Measurements from ENCODE around the gene GRM8. TPM values are rescaled to one million over a fixed set of nuclear protein-coding genes. Genes with fewer than 3 reads are reported as not detected.

GRM8 gene
- total and polyA plus RNA-seq, 7 donors = 0.08 TPM; not detected in 6

DNA sequence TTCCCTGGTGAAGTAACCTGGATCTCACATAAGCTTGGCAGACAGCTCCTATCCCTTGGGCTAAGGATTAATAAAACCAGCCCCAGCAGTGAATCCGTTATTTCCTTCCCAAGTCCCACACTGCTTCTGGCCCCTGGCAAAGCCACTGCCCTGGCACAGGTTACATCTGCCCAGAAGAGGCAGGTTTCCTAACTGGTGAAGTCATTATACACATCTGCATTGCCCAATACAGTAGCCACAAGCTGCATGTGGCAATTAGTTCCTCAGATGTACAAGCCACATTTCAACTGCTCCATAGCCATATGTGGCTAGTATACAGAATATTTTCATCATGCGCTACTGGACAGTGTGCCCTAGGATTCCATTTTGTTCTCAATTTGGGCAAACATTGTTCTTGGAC lies 273.0 kb downstream of the GRM8 start:
- Histone ChIP-seq H3K4me1 (no peaks in the 10 kb centered on the region), H3K36me3 (ENCODE audit: insufficient read depth in 1 of 2, low read depth in 1 of 2) (no peaks in the 10 kb centered on the region), H3K4me3 (no peak overlapping the region), H3K27me3 (ENCODE audit: insufficient read depth in 3 of 3, low read length in 2 of 3) (no peaks in the 10 kb centered on the region), H3K27ac (no peak overlapping the region), H3K9me3 (no peaks in the 10 kb centered on the region)
- TF ChIP-seq, protein P1, sequence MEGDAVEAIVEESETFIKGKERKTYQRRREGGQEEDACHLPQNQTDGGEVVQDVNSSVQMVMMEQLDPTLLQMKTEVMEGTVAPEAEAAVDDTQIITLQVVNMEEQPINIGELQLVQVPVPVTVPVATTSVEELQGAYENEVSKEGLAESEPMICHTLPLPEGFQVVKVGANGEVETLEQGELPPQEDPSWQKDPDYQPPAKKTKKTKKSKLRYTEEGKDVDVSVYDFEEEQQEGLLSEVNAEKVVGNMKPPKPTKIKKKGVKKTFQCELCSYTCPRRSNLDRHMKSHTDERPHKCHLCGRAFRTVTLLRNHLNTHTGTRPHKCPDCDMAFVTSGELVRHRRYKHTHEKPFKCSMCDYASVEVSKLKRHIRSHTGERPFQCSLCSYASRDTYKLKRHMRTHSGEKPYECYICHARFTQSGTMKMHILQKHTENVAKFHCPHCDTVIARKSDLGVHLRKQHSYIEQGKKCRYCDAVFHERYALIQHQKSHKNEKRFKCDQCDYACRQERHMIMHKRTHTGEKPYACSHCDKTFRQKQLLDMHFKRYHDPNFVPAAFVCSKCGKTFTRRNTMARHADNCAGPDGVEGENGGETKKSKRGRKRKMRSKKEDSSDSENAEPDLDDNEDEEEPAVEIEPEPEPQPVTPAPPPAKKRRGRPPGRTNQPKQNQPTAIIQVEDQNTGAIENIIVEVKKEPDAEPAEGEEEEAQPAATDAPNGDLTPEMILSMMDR (IDR thresholded peaks at IDR 0.05) = no peak
- WGBS, 3 donors = 50 to 66% (median 55%) methylated on average over 2 of the region's 2 CpGs
- intact Hi-C loops (cut with DNase I) = no loop called here
- DNase-seq (no peak), ATAC-seq (no peak)

DNA sequence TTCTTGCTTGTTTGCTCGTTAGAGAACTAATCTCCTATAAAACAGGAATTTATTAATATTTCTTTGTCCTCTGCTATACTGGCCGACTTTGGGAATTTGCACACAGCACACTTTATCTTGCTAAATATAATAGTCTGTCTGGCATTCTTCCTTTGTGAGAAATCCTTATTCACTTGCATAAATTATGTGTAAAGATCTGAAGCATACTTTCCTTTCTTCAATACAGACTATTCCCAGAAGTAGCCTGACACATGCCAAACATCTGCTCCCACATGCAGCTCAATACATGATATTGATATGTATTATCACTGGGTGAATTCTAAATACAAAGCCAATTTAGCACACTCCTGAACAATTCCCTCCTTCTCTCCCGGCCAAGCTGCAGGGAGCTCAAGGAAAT lies 273.9 kb downstream of the GRM8 start:
- intact Hi-C loops (cut with DNase I) = no loop called here
- H3K27ac ChIP-seq = no peak overlapping the region

DNA sequence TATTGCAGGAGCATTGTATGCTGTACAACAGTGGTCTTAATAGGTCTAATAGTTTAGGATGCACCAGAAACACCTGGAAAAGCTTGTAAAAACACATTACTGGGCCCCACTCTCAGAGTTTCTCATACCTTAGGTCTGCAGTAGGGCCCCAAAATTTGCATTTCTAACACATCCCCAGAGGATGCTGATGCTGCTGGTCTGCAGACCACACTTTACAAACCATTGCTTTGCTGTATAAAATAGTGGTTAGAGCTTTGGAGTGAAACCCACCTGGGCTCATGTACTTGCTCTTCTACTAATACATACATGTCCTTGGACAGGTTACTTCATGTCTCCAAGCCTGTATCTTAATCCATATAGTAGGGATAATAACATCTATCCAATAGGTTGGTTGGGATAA lies 279.7 kb downstream of the GRM8 start:
- H3K9me3 ChIP-seq = no peaks in the 10 kb centered on the region
- no peak for ATAC-seq
- no peaks in the 10 kb centered on the region for H3K36me3 ChIP-seq (ENCODE audit: insufficient read depth in 1 of 2, low read depth in 1 of 2)
- TF ChIP-seq, protein P1 (IDR thresholded peaks at IDR 0.05) = no peak
- intact Hi-C loops (cut with DNase I) = no loop called here
- H3K27ac ChIP-seq = no peak overlapping the region
- no peaks in the 10 kb centered on the region for H3K27me3 ChIP-seq (ENCODE audit: insufficient read depth in 3 of 3, low read length in 2 of 3)
- DNase-seq = no peak
- H3K4me1 ChIP-seq = no peaks in the 10 kb centered on the region
- H3K4me3 ChIP-seq = no peak overlapping the region

More for the DNA sequence above, 273.9 kb downstream of the GRM8 start:
- WGBS, 3 donors = 49 to 64% (median 50%) methylated on average over 3 of the region's 3 CpGs
- TF ChIP-seq, protein P1 (IDR thresholded peaks at IDR 0.05) = no peak
- no peak overlapping the region for H3K4me3 ChIP-seq
- ATAC-seq (no peak), DNase-seq (no peak)
- H3K9me3 ChIP-seq = no peaks in the 10 kb centered on the region
- H3K27me3 ChIP-seq (ENCODE audit: insufficient read depth in 3 of 3, low read length in 2 of 3) = no peaks in the 10 kb centered on the region
- no peaks in the 10 kb centered on the region for H3K36me3 ChIP-seq (ENCODE audit: insufficient read depth in 1 of 2, low read depth in 1 of 2)
- H3K4me1 ChIP-seq = no peaks in the 10 kb centered on the region

DNA sequence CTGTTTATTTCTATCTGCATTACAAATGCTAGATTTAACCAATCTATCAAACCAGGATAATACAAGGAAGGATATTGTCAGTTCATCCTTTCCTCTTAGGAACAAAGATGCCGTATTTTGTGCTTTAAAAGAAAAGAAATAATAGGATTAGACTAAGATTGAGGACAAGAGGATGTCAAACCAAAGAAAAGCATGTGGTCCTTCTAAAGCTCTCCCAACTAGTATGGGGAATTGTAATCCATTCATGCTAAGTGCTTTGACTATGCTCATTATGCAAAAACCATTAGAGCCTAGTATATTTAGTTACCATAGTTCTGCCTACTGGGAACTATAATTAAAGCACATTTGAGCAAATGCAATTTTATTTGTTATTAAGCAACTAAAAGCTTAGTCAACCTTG lies 280.2 kb downstream of the GRM8 start:
- Histone ChIP-seq H3K27ac (no peak overlapping the region), H3K9me3 (no peaks in the 10 kb centered on the region), H3K36me3 (ENCODE audit: insufficient read depth in 1 of 2, low read depth in 1 of 2) (no peaks in the 10 kb centered on the region), H3K4me3 (no peak overlapping the region), H3K4me1 (no peaks in the 10 kb centered on the region), H3K27me3 (ENCODE audit: insufficient read depth in 3 of 3, low read length in 2 of 3) (no peaks in the 10 kb centered on the region)
- intact Hi-C loops (cut with DNase I) = no loop called here
- DNase-seq = no peak
- 71 to 89% (median 83%) methylated on average over 1 of the region's 1 CpG for WGBS, 3 donors
- no peak for ATAC-seq
- TF ChIP-seq, protein P1 (IDR thresholded peaks at IDR 0.05) = no peak

DNA sequence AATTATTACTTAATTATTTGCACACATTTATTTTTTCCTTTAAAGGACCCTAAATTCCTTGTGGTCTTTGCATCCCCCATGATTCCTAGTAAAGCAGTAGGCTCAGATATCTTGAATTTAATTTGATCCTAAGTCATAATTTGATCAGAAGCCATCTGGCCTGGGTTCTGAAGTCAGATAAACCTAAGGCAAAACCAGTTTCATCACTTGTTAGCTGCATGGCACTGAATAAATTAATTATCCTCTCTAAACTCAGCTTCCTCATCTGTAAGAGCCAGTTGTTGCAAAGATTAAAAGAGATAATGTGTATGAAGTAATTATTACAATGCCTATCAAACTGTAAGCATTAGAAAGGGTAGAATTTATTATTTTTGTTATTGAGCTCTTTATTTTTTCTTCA lies 293.1 kb downstream of the GRM8 start:
- Histone ChIP-seq H3K4me3 (no peak overlapping the region), H3K36me3 (ENCODE audit: insufficient read depth in 1 of 2, low read depth in 1 of 2) (no peaks in the 10 kb centered on the region), H3K9me3 (no peaks in the 10 kb centered on the region), H3K27ac (no peak overlapping the region), H3K27me3 (ENCODE audit: insufficient read depth in 3 of 3, low read length in 2 of 3) (no peaks in the 10 kb centered on the region), H3K4me1 (no peaks in the 10 kb centered on the region)
- intact Hi-C loops (cut with DNase I) = no loop called here
- DNase-seq (no peak), ATAC-seq (no peak)
- TF ChIP-seq, protein P1 (IDR thresholded peaks at IDR 0.05) = no peak
